C4-2B (cell line): ENCODE data around the gene KIF13A.

Source experiments
- ZFX ChIP-seq: fragments of 450-650 bp; IDR thresholded peaks from 2 replicates; pipeline ENCODE4 v1.6.1; 2017
- TF ChIP-seq, protein P1 (sequence below): fragments of 450-650 bp; conservative IDR thresholded peaks from 2 replicates; pipeline ENCODE4 v1.5.1; 2017; ENCODE audit warnings: mild to moderate bottlenecking

DNA sequence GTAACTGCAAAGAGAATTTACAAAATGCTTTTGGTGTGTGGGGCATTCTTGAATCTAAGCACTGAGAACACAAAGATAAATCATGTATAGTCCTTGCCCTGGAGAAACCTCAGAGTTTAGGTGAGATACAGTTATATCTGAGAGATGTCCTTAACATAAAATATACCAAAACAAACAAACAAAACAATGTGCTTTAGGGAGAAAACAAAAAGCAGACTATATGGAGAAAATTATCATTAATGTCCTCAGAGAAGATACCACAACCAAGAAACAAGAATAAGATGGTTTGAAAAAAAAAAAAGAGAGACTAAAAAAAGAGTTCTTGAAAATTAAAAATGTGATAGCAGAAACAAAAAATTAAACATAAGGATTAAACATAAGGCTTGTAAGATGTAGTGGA is 8.0 kb downstream of the KIF13A start:
- TF ChIP-seq, protein P1, sequence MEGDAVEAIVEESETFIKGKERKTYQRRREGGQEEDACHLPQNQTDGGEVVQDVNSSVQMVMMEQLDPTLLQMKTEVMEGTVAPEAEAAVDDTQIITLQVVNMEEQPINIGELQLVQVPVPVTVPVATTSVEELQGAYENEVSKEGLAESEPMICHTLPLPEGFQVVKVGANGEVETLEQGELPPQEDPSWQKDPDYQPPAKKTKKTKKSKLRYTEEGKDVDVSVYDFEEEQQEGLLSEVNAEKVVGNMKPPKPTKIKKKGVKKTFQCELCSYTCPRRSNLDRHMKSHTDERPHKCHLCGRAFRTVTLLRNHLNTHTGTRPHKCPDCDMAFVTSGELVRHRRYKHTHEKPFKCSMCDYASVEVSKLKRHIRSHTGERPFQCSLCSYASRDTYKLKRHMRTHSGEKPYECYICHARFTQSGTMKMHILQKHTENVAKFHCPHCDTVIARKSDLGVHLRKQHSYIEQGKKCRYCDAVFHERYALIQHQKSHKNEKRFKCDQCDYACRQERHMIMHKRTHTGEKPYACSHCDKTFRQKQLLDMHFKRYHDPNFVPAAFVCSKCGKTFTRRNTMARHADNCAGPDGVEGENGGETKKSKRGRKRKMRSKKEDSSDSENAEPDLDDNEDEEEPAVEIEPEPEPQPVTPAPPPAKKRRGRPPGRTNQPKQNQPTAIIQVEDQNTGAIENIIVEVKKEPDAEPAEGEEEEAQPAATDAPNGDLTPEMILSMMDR = no peak
- TF ChIP-seq ZFX = no peak
